Activated B cell treated with CpG ODN at 0.5 μM for 24 hours (primary cell): ENCODE data around the gene PDP2. TPM values are rescaled to one million over a fixed set of nuclear protein-coding genes. Genes with fewer than 3 reads are reported as not detected.

Experiments used
- ATAC-seq: fragments of 200-7000 bp; cut with Tn5 transposase; one replicate; pipeline ENCODE4 v1.10.0; 2021; ENCODE audit warnings: low read depth, mild to moderate bottlenecking, moderate library complexity
- CTCF ChIA-PET: fragments of 350-600 bp; sonication (Branson Sonifier 250); formaldehyde crosslinking; loops from one replicate; lab custom pipeline; 2021; ENCODE audit warnings: antibody characterized with exemption; lab: Charles Lee
- POLR2A ChIA-PET: fragments of 350-600 bp; sonication (Branson Sonifier 250); formaldehyde crosslinking; loops from one replicate; lab custom pipeline; 2021; ENCODE audit warnings: antibody characterized with exemption; lab: Charles Lee
- DNase-seq: peaks from one replicate; pipeline ENCODE4 v3.0.0; 2022
- H3K27ac Mint-ChIP-seq: one replicate; pipeline ENCODE4 v1.8.0; 2020; ENCODE audit warnings: mixed read lengths
- H3K27me3 Mint-ChIP-seq: one replicate; pipeline ENCODE4 v1.8.0; 2021; ENCODE audit warnings: mixed read lengths
- H3K36me3 Mint-ChIP-seq: one replicate; pipeline ENCODE4 v1.8.0; 2021; ENCODE audit warnings: low read depth, mixed read lengths
- H3K4me1 Mint-ChIP-seq: one replicate; pipeline ENCODE4 v1.8.0; 2021; ENCODE audit warnings: mixed read lengths
- H3K4me3 Mint-ChIP-seq: one replicate; pipeline ENCODE4 v1.8.0; 2020; ENCODE audit warnings: mild to moderate bottlenecking, mixed read lengths
- H3K9me3 Mint-ChIP-seq: one replicate; pipeline ENCODE4 v1.8.0; 2020; ENCODE audit warnings: mixed read lengths
- CTCF ChIP-seq: fragments of 200-600 bp; IDR thresholded peaks from one replicate; pipeline ENCODE4 v1.8.0; 2022; ENCODE audit warnings: antibody characterized with exemption, mild to moderate bottlenecking
- intact Hi-C: fragments of 100-400 bp; cut with micrococcal nuclease; formaldehyde crosslinking; loops from one replicate; pipeline ENCODE4 v1.15.1; 2024
- total RNA-seq: library from RNA; stranded (reverse); gene quantifications from 2 replicates; pipeline ENCODE4 v1.2.3, GENCODE V29; 2022

The PDP2 gene
- total RNA-seq, 1 donor from 2014 or later = 13.2 TPM

- ChIA-PET CTCF (no interaction called here), POLR2A (interaction anchor here (0.6 kb wide), 1 partner anchor 621 kb away, joined by 5 read pairs; no protein-coding TSS in a partner anchor)
- Mint-ChIP-seq H3K27me3 (peaks cover 33% of the 10 kb centered on the region), H3K4me3 (peak overlapping the region; percentile 76), H3K27ac (no peak overlapping the region), H3K4me1 (peaks cover 9% of the 10 kb centered on the region), H3K9me3 (no peaks in the 10 kb centered on the region), H3K36me3 (peaks cover under 1% of the 10 kb centered on the region)
- TF ChIP-seq CTCF = no peak
- intact Hi-C loops = loop anchor here (5.0 kb wide), 1 partner anchor 92 kb away; the partner anchor contains the start of gene NAE1
- no peak for DNase-seq
- ATAC-seq = peak; percentile 80
Observed at GRCh38 chr16:66924527-66925321, 44.4 kb downstream of the PDP2 start.

DNA sequence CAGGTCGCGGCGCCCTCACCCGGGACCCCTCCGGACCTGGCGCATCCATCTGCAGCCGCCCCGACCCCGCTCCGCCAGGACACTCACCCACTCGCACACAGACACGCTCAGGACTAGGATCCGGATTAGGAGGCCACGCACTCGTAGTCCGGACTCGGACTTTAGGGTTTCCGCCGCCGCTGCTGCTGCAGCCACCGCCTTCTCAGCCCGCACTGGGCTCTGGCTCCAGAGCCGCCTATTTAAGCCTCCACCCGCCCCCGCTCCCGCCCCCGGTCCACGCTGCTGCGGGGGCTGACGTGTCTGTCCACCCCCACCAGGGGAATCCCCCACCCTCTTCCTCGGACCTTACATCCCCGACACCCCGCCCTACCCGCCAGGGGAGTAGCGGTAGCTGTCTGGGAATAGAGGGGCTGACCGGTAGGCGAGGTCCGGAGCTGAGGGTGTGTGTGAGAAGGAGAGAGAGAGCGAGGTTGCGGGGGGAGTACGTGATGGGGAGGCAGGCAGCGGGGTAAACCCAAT, 45.1 kb downstream of the PDP2 start, which contains the start of gene RRAD:
Gene RRAD (minus strand): TSS at position 214 of the 519 bp plus-strand sequence. CDS start 356 bp downstream, outside the sequence.
- peak within 1 kb of the TSS; percentile 76 for H3K4me3 Mint-ChIP-seq
- ChIA-PET POLR2A (interaction anchor here (0.6 kb wide), 1 partner anchor 621 kb away, joined by 5 read pairs; no protein-coding TSS in a partner anchor), CTCF (no interaction called here)
- no peak for TF ChIP-seq CTCF
- DNase-seq (no peak), ATAC-seq (peak; percentile 31)
- no peaks in the 10 kb centered on the region for H3K9me3 Mint-ChIP-seq
- no peak within 1 kb of the TSS for H3K27ac Mint-ChIP-seq
- peaks cover 6% of the 10 kb centered on the region for H3K36me3 Mint-ChIP-seq
- H3K27me3 Mint-ChIP-seq = peaks cover 33% of the 10 kb centered on the region
- H3K4me1 Mint-ChIP-seq = peaks cover 9% of the 10 kb centered on the region
- intact Hi-C loops = loop anchor here (5.0 kb wide), 1 partner anchor 93 kb away; the partner anchor contains the start of gene NAE1

- H3K4me3 Mint-ChIP-seq = no peak overlapping the region
- POLR2A ChIA-PET = no interaction called here
- ATAC-seq = no peak
Observed at GRCh38 chr16:66926171-66926947, 46.0 kb downstream of the PDP2 start.

GRCh38 chr16:66926961-66927436, 46.7 kb downstream of the PDP2 start:
- peaks cover 28% of the 10 kb centered on the region for H3K27me3 Mint-ChIP-seq
- H3K4me3 Mint-ChIP-seq = no peak overlapping the region
- ATAC-seq (no peak), DNase-seq (no peak)
- no peak overlapping the region for H3K27ac Mint-ChIP-seq
- H3K36me3 Mint-ChIP-seq = peaks cover 11% of the 10 kb centered on the region
- TF ChIP-seq CTCF = no peak
- H3K9me3 Mint-ChIP-seq = no peaks in the 10 kb centered on the region
- intact Hi-C loops = loop anchor here (5.0 kb wide), 1 partner anchor 95 kb away; the partner anchor contains the start of gene NAE1
- peaks cover 13% of the 10 kb centered on the region for H3K4me1 Mint-ChIP-seq
- POLR2A ChIA-PET = interaction anchor here (0.6 kb wide), 1 partner anchor 352 kb away, joined by 3 read pairs; no protein-coding TSS in a partner anchor
- CTCF ChIA-PET = no interaction called here

More at GRCh38 chr16:66926171-66926947, 46.0 kb downstream of the PDP2 start:
- H3K27ac Mint-ChIP-seq = no peak overlapping the region
- intact Hi-C loops = loop anchor here (5.0 kb wide), 1 partner anchor 94 kb away; the partner anchor contains the start of gene NAE1
- peaks cover 9% of the 10 kb centered on the region for H3K4me1 Mint-ChIP-seq
- no peak for TF ChIP-seq CTCF
- H3K27me3 Mint-ChIP-seq = peaks cover 30% of the 10 kb centered on the region
- H3K36me3 Mint-ChIP-seq = peaks cover 7% of the 10 kb centered on the region
- CTCF ChIA-PET = no interaction called here
- no peak for DNase-seq
- H3K9me3 Mint-ChIP-seq = no peaks in the 10 kb centered on the region
